GM18868 (cell line): ENCODE data around the gene SLC47A1.

Source experiments
- ATAC-seq: cut with Tn5 transposase; IDR thresholded peaks from one replicate; pipeline ENCODE4 v1.9.1; 2021; ENCODE audit warnings: mild to moderate bottlenecking, moderate library complexity; ENCODE audit not compliant: unreplicated experiment

Gene SLC47A1

GRCh38 chr17:19590912-19591551 lies 57.4 kb downstream of the SLC47A1 start:
- no peak for ATAC-seq

GRCh38 chr17:19592316-19592715 lies 58.7 kb downstream of the SLC47A1 start:
- no peak for ATAC-seq

- no peak for ATAC-seq
Observed at GRCh38 chr17:19596869-19597268, 63.2 kb downstream of the SLC47A1 start.

GRCh38 chr17:19610311-19610710 lies 76.7 kb downstream of the SLC47A1 start:
- ATAC-seq, result no peak

GRCh38 chr17:19610879-19611278 lies 77.2 kb downstream of the SLC47A1 start:
- ATAC-seq, result no peak

GRCh38 chr17:19613979-19614378 lies 80.3 kb downstream of the SLC47A1 start:
- ATAC-seq, result no peak

- no peak for ATAC-seq
Observed at GRCh38 chr17:19614900-19615299, 81.2 kb downstream of the SLC47A1 start.

GRCh38 chr17:19618015-19618414 lies 84.4 kb downstream of the SLC47A1 start:
- no peak for ATAC-seq

- ATAC-seq, result no peak
Observed at GRCh38 chr17:19619705-19620325, 86.2 kb downstream of the SLC47A1 start.

GRCh38 chr17:19621697-19622096 lies 88.0 kb downstream of the SLC47A1 start:
- no peak for ATAC-seq

GRCh38 chr17:19626079-19626478 lies 92.4 kb downstream of the SLC47A1 start:
- ATAC-seq, result no peak
